T-cell (primary cell): Measurements from ENCODE around the gene VASP. TPM values are rescaled to one million over a fixed set of nuclear protein-coding genes. Genes with fewer than 3 reads are reported as not detected.
A peak's percentile ranks its signal among the peaks of the same experiment; 100 is the strongest.

ENCODE experiments used
- ATAC-seq, 4 experiments: fragments of 200-7000 bp in 3 of 4; fragments of 150-1000 bp in 1 of 4; cut with Tn5 transposase; replicated peaks in 1 of 4; 1 replicate in 3 of 4; 2 replicates in 1 of 4; pipeline ENCODE4 v1.10.0; 2021; ENCODE audit warnings: moderate library complexity in 3 of 4, mild to moderate bottlenecking in 2 of 4, moderate number of reproducible peaks in 1 of 4
- CTCF ChIA-PET, 2 donors: fragments of 300-600 bp; sonication (Branson Sonifier 250); formaldehyde crosslinking; loops; one replicate each; lab custom pipeline; 2022; ENCODE audit warnings: antibody characterized with exemption in 2 of 2; lab: Charles Lee
- POLR2A ChIA-PET, 2 donors: fragments of 300-600 bp; sonication (Branson Sonifier 250); formaldehyde crosslinking; loops; one replicate each; lab custom pipeline; 2022; ENCODE audit warnings: antibody characterized with exemption in 2 of 2; lab: Charles Lee
- DNase-seq, 35 experiments: peaks; one replicate each; pipeline versions ENCODE4 v3.0.0 to v3.0.0-alpha.2; 2013 to 2023
- H3K27ac ChIP-seq: one replicate; pipeline ENCODE4 v1.5.1; 2013; ENCODE audit warnings: low read length
- H3K27me3 ChIP-seq, 2 experiments: replicated peaks in 1 of 2; 1 replicate in 1 of 2; 2 replicates in 1 of 2; pipeline versions ENCODE4 v1.6.1 to v1.7.0; 2013; ENCODE audit warnings: low read length in 1 of 2, mixed read lengths in 1 of 2; ENCODE audit not compliant: control insufficient read depth in 2 of 2, insufficient read depth in 2 of 2; ENCODE audit errors: extremely low read depth in 1 of 2
- H3K36me3 ChIP-seq, 2 donors: 1 replicate in 1 of 2; 2 replicates in 1 of 2; pipeline versions ENCODE4 v1.6.1 to v1.7.0; 2013; ENCODE audit warnings: low read length in 1 of 2; ENCODE audit not compliant: control insufficient read depth in 2 of 2, insufficient read depth in 1 of 2; ENCODE audit errors: extremely low read depth in 1 of 2
- H3K4me1 ChIP-seq, 2 experiments: 1 replicate in 1 of 2; 2 replicates in 1 of 2; pipeline versions ENCODE4 v1.6.1 to v1.7.0; 2013; ENCODE audit warnings: low read length in 2 of 2, mixed read lengths in 1 of 2; ENCODE audit not compliant: insufficient read depth in 2 of 2, control insufficient read depth in 1 of 2; ENCODE audit errors: extremely low read depth in 1 of 2
- H3K4me3 ChIP-seq, 2 donors: 1 replicate in 1 of 2; 2 replicates in 1 of 2; pipeline versions ENCODE4 v1.5.1 to v1.7.0; 2013; ENCODE audit warnings: mild to moderate bottlenecking in 2 of 2, low read length in 1 of 2, moderate library complexity in 1 of 2; ENCODE audit not compliant: control insufficient read depth in 1 of 2; ENCODE audit errors: extremely low read depth in 1 of 2
- H3K9me3 ChIP-seq: 2 replicates; pipeline ENCODE4 v1.7.0; 2013
- H3K27ac Mint-ChIP-seq, 2 donors: one replicate each; pipeline ENCODE4 v1.8.0; 2020 to 2021; ENCODE audit warnings: mild to moderate bottlenecking in 2 of 2, mixed read lengths in 2 of 2
- H3K27me3 Mint-ChIP-seq, 2 donors: one replicate each; pipeline ENCODE4 v1.8.0; 2021 to 2022; ENCODE audit warnings: mixed read lengths in 2 of 2
- H3K36me3 Mint-ChIP-seq: one replicate; pipeline ENCODE4 v1.8.0; 2021; ENCODE audit warnings: mixed read lengths
- H3K4me1 Mint-ChIP-seq, 3 donors: one replicate each; pipeline ENCODE4 v1.8.0; 2020 to 2022; ENCODE audit warnings: mixed read lengths in 3 of 3, mild to moderate bottlenecking in 1 of 3
- H3K4me3 Mint-ChIP-seq, 3 donors: one replicate each; pipeline ENCODE4 v1.8.0; 2020 to 2022; ENCODE audit warnings: mild to moderate bottlenecking in 3 of 3, mixed read lengths in 3 of 3, moderate library complexity in 3 of 3
- H3K9me3 Mint-ChIP-seq, 3 donors: one replicate each; pipeline ENCODE4 v1.8.0; 2020 to 2022; ENCODE audit warnings: mixed read lengths in 3 of 3
- WGBS: methylation state at CpG from one replicate; pipeline ENCODE4 v1.1.5; 2013; ENCODE audit warnings: missing lambda C conversion rate; ENCODE audit not compliant: insufficient coverage; 5-methylcytosine and 5-hydroxymethylcytosine counted together
- total RNA-seq, 35 experiments: library from RNA in 6 of 35; stranded (reverse) in 6 of 35; fragments of 120-200 nt in 1 of 35; gene quantifications; one replicate each; pipeline versions ENCODE4 v1.2.1 to v1.2.4 and lab custom pipeline; 2013 to 2026

The VASP gene
- total RNA-seq, 5 donors from 2014 or later (not counting 1 experiment from before 2014, with no cell fraction given) = 77.4 to 113 (median 101) TPM

DNA sequence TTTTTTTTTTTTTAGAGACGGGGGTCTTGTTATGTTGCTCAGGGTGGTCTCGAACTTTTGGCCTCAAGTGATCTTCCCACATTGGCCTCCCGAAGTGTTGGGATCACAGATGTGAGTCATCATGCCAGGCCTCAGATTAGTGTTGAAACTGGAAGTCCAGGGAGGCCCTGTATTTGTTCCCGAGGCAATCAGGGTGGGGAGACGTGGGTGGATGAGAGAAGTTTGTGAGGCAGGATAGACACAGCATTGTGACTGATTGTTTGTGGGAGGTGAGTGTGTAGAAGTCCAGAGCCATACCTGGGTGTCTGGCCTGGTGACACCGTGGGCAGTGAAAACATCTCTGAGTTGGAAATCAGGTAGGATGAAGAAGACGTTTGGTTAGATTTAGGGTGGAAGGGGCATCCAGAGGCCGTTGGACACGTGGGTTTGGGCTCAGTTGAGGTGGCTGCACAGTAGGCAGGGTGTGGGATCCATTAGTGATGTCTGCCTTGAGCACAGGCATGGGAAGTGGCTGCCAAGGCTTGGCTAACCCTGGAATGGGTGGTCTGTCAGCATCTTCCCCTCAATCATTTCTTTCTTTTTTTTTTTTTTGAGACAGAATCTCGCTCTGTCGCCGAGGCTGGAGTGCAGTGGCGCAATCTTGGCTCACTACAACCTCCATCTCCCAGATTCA is 22.9 kb upstream of the VASP start:
- Histone ChIP-seq H3K27me3 (peaks cover 0 to 14% of the 10 kb centered on the region in 2 experiments), H3K27ac (no peak overlapping the region), H3K9me3 (no peaks in the 10 kb centered on the region), H3K4me1 (peaks cover 0 to 13% of the 10 kb centered on the region in 2 experiments), H3K4me3 (no peak overlapping the region), H3K36me3 (no peaks in the 10 kb centered on the region)
- Mint-ChIP-seq H3K4me1 (peaks cover 2 to 9% (median 3%) of the 10 kb centered on the region in 3 donors), H3K9me3 (no peaks in the 10 kb centered on the region), H3K36me3 (no peaks in the 10 kb centered on the region), H3K27me3 (peaks cover 0 to 1% of the 10 kb centered on the region in 2 donors), H3K4me3 (peak overlapping the region in 2 of 3 donors; percentile 34 to 44), H3K27ac (peak overlapping the region in 1 of 2 donors; percentile 21)
- CTCF ChIA-PET = interaction anchor here (0.7 to 2.6 kb wide), 8 partner anchors 10 to 83 kb away, joined by 3 to 20 read pairs (median 5); partner anchors contain the start of gene RTN2 (in 1 of the 2)
- 82% methylated on average over 9 of the region's 13 CpGs for WGBS
- POLR2A ChIA-PET = interaction anchor here (0.7 kb wide), 2 partner anchors 8 to 82 kb away, joined by 3 read pairs; no protein-coding TSS in a partner anchor
- DNase-seq (no peak), ATAC-seq (no peak)

DNA sequence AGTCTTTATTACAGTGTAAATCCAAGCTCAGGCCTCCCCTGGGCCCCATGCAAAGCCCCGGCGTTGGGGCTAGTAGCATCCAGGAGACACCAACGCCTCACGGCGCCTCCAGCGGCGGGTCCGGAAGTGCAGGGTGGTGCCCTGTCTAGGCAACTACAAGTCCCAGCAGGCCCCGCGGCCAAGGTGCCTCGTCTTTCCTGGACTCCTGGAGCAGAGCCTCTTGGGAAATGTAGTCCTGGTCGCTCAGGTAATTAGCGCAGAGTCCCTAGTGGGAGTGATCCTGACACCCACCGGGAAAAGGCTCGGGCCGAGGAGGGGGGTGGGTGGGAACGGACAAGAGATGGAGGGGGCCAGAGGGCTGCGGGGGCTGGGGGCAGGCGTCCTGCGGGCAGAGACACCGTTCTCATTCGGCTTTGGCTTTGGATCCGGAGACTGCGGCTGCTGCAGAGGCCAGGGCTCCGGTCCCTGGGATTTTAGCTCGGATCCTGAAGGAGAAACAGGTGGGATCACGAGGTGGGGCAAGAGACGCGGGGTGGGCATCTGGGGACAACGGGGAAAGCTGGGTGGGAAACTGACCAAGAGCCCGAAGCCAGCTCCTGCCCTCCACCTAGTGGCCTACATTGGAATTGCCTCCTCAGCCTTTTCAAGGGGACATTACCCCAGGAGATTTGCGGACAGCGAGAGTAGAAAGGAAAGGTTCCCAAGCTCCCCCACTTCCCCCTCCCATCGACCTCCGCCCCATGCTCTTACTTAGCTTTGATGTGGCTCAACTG is 21.8 kb upstream of the VASP start:
- Mint-ChIP-seq H3K36me3 (no peaks in the 10 kb centered on the region), H3K4me1 (peaks cover 0 to 7% (median 2%) of the 10 kb centered on the region in 3 donors), H3K27me3 (peaks cover 0 to 1% of the 10 kb centered on the region in 2 donors), H3K9me3 (no peaks in the 10 kb centered on the region), H3K4me3 (peak overlapping the region; percentile 86 to 90 (median 87)), H3K27ac (peak overlapping the region in 1 of 2 donors; percentile 66)
- Histone ChIP-seq H3K9me3 (no peaks in the 10 kb centered on the region), H3K4me3 (peak overlapping the region; percentile 69 to 77), H3K27ac (no peak overlapping the region), H3K27me3 (peaks cover 0 to 14% of the 10 kb centered on the region in 2 experiments), H3K4me1 (peaks cover 0 to 13% of the 10 kb centered on the region in 2 experiments), H3K36me3 (no peaks in the 10 kb centered on the region)
- CTCF ChIA-PET = interaction anchor here (0.5 to 2.6 kb wide), 14 partner anchors 9 to 232 kb away, joined by 3 to 20 read pairs (median 4); partner anchors contain the start of gene RTN2 (in 1 of the 2)
- DNase-seq (peak; percentile 91 to 99 (median 97)), ATAC-seq (peak; percentile 93 to 100 (median 99))
- 0% methylated on average over 29 of the region's 35 CpGs for WGBS
- POLR2A ChIA-PET = interaction anchor here (0.6 to 1.2 kb wide), 5 partner anchors 8 to 83 kb away, joined by 3 to 7 read pairs (median 3); partner anchors contain the start of gene FOSB (in 1 of the 2)

DNA sequence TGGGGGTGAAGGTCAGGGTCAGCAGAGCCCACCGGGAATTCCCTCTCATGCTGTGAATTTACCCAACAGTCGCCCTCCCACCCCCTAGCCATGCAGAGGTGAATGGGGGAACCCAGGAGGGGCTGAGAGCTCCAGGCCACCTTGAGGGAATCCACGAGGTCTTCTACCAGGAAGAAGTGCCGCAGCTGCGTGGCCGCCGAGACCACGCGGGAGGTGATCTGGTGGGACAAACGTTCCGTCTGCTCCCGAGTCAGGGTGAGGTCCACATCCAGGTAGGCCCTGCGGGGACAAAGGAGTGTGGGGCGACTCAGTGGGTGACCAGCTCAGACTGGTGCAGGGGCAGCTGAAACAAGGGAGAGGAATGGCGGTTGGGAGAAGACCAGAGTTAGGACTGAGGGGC is 18.6 kb upstream of the VASP start:
- peaks cover 2 to 24% of the 10 kb centered on the region in 2 experiments for H3K4me1 ChIP-seq
- Mint-ChIP-seq H3K4me1 (peaks cover 8 to 12% (median 8%) of the 10 kb centered on the region in 3 donors), H3K27ac (peak overlapping the region in 1 of 2 donors; percentile 53), H3K27me3 (peaks cover 7 to 12% of the 10 kb centered on the region in 2 donors), H3K9me3 (no peaks in the 10 kb centered on the region), H3K4me3 (no peak overlapping the region), H3K36me3 (no peaks in the 10 kb centered on the region)
- 84% methylated on average over 13 of the region's 15 CpGs for WGBS
- no peaks in the 10 kb centered on the region for H3K36me3 ChIP-seq
- peaks cover 0 to 33% of the 10 kb centered on the region in 2 experiments for H3K27me3 ChIP-seq
- no peak for ATAC-seq
- DNase-seq = no peak
- no peak overlapping the region for H3K4me3 ChIP-seq
- CTCF ChIA-PET = no interaction called here
- H3K27ac ChIP-seq = no peak overlapping the region
- H3K9me3 ChIP-seq = no peaks in the 10 kb centered on the region
- POLR2A ChIA-PET = interaction anchor here (0.5 to 0.7 kb wide), 3 partner anchors 24 to 180 kb away, joined by 3 to 5 read pairs (median 4); no protein-coding TSS in a partner anchor

DNA sequence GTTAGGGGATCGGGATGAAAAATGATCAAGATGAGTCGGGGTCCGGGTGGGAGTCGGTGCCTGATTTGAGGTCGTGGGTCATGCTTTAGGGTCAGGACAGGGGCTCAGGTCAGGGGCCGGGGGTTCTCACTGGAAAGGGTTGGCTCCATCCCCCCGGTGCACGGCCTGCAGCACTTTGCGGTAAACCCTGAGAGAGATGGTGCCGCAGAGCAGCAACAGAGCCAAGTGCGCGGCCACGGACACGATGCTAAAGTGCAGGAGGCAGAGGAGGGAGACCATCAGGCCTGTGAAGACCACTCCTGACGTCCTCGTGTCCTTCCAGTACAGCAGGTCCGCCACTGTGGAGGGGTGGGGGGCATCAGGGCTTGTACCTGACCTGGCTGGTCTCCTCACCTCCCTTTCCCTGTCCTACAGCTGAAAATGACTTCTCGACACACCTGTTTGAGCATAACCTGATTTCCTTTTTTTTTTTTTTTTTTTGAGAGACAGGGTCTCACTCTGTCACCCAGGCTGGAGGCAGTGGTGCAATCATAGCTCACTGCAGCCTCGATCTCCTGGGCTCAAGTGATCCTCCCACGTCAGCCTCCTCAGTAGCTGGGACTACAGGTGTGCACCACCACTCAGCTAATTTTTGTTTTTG is 17.9 kb upstream of the VASP start:
- peaks cover 0 to 39% of the 10 kb centered on the region in 2 experiments for H3K27me3 ChIP-seq
- 85% methylated on average over 16 of the region's 20 CpGs for WGBS

DNA sequence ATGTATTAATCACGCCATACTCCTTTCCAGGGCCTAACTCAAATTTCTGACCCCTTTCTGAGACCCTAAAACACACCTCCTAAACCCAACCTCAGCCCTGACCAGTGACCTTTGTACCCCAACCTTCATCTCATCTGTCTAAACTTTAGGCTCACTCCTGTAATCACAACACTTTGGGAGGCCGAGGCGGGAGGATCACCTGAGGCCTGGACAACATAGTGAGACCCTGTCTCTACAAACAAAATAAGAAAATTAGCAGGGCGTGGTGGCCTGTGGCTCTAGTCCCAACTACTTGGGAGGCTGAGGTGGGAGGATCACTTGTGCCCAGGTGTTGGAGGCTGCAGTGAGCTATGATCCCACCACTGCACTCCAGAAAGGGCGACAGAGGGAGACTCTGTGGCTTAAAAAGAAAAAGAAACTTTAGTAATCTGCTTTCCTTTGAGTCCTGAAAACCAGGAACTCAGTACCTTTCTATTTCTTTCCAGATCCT is 15.1 kb upstream of the VASP start:
- no peak overlapping the region for H3K4me3 ChIP-seq
- H3K36me3 ChIP-seq = no peaks in the 10 kb centered on the region
- peaks cover 16 to 24% (median 22%) of the 10 kb centered on the region in 3 donors for H3K4me1 Mint-ChIP-seq
- H3K27me3 ChIP-seq = peaks cover 12 to 50% of the 10 kb centered on the region in 2 experiments
- no peak overlapping the region for H3K4me3 Mint-ChIP-seq
- ATAC-seq (no peak), DNase-seq (no peak)
- no peak overlapping the region for H3K27ac ChIP-seq
- 100% methylated on average over 1 of the region's 5 CpGs for WGBS
- H3K4me1 ChIP-seq = peaks cover 11 to 24% of the 10 kb centered on the region in 2 experiments
- CTCF ChIA-PET = no interaction called here
- no peak overlapping the region for H3K27ac Mint-ChIP-seq
- H3K9me3 ChIP-seq = no peaks in the 10 kb centered on the region
- H3K27me3 Mint-ChIP-seq = peaks cover 13 to 18% of the 10 kb centered on the region in 2 donors
- H3K9me3 Mint-ChIP-seq = no peaks in the 10 kb centered on the region
- no peaks in the 10 kb centered on the region for H3K36me3 Mint-ChIP-seq
- POLR2A ChIA-PET = interaction anchor here in 1 of 2 donors (0.5 kb wide), 1 partner anchor 35 kb away, joined by 4 read pairs; no protein-coding TSS in a partner anchor

More for the DNA sequence above, 17.9 kb upstream of the VASP start:
- Histone ChIP-seq H3K27ac (no peak overlapping the region), H3K4me3 (no peak overlapping the region), H3K36me3 (no peaks in the 10 kb centered on the region), H3K4me1 (peaks cover 2 to 24% of the 10 kb centered on the region in 2 experiments), H3K9me3 (no peaks in the 10 kb centered on the region)
- no peak for DNase-seq
- peaks cover 7 to 12% of the 10 kb centered on the region in 2 donors for H3K27me3 Mint-ChIP-seq
- peaks cover 6 to 13% (median 9%) of the 10 kb centered on the region in 3 donors for H3K4me1 Mint-ChIP-seq
- POLR2A ChIA-PET = interaction anchor here (0.5 to 0.7 kb wide), 5 partner anchors 12 to 1834 kb away, joined by 3 to 5 read pairs (median 4); no protein-coding TSS in a partner anchor
- H3K36me3 Mint-ChIP-seq = no peaks in the 10 kb centered on the region
- ATAC-seq = no peak
- no peak overlapping the region for H3K4me3 Mint-ChIP-seq
- CTCF ChIA-PET = interaction anchor here (0.6 to 0.7 kb wide), 2 partner anchors 68 to 486 kb away, joined by 5 to 9 read pairs; no protein-coding TSS in a partner anchor
- H3K27ac Mint-ChIP-seq = no peak overlapping the region
- H3K9me3 Mint-ChIP-seq = no peaks in the 10 kb centered on the region
